GM18507 (cell line): ENCODE measurements around the gene FAAH.
"Not testable (repeated sequence)": the region's sequence is repeated elsewhere in the genome, so short reads cannot be mapped to it uniquely, and the experiment has no call there.

ENCODE experiments used
- DNase-seq: peaks from one replicate; pipeline ENCODE4 v3.0.0; 2011; ENCODE audit warnings: low read depth; ENCODE audit not compliant: insufficient read length; ENCODE audit errors: extremely low spot score
- FAIRE-seq: peaks from 2 replicates; lab custom pipeline; 2011; peaks lifted over from hg19 to GRCh38; lab: Jason Lieb, UNC

Gene FAAH

DNA sequence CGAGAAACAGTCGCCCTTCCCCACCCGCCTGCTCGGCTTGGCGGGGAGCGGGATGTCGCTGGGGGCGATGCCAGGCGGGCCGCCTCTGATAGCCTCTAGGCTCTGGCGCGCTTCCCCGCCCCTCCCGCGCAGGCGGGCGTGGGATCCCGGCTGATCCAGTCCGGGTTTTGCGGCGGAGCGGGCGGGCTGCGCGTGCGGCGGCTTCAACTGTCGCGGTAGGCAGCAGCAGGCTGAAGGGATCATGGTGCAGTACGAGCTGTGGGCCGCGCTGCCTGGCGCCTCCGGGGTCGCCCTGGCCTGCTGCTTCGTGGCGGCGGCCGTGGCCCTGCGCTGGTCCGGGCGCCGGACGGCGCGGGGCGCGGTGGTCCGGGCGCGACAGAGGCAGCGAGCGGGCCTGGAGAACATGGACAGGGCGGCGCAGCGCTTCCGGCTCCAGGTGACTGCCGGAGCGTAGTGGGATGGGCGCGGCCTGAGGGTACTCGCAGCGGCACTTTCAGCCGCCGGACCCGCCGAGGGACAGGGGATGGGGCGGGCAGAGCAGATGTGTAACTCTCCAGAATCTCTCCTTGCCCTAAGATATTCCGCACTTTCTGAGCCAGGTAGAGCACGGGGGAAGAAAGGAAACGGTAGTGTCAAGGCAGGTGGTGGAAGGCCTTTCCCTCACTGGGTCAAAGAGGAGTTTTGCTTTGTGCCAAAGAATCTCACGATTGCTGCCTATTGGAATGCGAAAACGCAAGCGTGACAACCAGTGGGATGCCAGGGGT, at the start of gene FAAH:
TSS of gene FAAH (plus strand) at position 210 of the 764 bp plus-strand sequence. CDS start at position 242, 32 bp downstream.
- FAIRE-seq (no peak), DNase-seq (no peak)

DNA sequence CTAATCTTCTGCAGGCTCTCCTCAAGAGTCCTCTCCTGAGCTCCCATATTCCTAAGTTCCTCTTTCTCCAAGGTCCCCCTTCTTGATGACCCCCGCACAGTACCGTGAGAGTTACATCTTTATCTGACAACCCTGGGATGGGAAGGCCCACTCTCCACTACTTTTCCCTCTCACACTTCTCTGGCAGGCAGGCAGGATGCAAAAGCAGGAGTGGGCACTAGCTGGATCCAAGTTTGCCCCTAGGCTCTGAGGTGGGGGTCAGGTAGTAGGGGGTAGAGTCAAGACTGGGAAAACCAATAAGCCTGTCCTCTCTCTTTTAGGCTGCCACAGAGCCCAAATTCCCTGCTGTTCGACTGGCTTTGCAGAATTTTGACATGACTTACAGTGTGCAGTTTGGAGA, 49.6 kb upstream of the FAAH start:
- no peak for FAIRE-seq

DNA sequence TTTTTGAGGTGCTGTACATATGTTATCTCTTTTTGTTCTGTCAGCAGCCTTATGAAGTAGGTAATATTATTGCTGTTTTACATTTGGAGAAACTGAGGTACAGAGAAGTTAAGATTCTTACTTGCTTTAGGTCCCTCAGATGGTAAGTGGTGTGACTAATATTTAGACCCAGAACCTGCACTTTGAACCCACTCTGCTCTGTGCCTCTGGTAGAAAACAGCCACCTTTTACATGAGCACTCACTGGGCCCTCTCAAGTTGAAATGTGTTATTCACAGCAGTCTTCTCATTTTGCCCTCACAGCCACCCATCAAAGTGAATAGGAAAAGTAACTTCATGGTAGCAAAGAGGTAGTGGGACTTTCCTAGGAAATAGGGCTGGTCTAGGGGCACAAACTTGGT, 48.8 kb upstream of the FAAH start:
- no peak for FAIRE-seq

More for the DNA sequence above, 49.6 kb upstream of the FAAH start:
- DNase-seq, result no peak

DNA sequence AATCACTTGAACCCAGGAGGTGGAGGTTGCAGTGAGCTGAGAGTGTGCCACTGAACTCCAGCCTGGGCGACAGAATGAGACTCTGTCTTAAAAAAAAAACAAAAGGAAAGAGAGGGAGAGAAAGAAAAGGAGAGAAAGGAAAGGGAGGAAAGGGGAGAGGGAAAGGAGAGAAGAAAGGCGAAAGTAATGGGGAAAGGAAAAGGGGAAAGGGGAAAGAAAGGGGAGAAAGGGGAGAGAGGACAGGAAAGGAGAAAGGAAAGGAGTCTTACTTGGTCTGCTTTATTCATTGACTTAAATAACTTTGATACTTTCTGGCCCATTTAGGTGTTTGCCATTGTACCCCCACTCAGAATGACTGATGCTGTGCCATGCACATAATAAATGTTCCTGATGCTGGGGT, 41.8 kb upstream of the FAAH start:
- DNase-seq, result no peak
- FAIRE-seq, result no peak

More for the DNA sequence above, 48.8 kb upstream of the FAAH start:
- DNase-seq, result no peak

DNA sequence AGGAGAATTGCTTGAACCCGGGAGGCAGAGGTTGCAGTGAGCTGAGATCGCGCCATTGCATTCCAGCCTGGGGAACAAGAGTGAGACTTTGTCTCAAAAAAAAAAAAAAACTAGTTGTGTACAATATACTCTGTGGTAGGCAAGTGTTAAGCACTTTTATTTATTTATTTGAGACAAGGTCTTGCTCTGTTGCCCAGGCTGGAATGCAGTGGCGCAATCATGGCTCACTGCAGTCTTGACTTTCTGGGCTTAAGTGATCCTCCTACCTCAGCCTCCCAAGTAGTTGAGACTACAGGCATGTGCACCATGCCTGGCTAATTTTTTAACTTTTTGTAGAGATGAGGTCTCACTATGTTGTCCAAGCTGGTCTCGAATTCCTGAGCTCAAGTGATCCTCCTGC, 38.2 kb upstream of the FAAH start:
- not testable (repeated sequence) for FAIRE-seq, DNase-seq

DNA sequence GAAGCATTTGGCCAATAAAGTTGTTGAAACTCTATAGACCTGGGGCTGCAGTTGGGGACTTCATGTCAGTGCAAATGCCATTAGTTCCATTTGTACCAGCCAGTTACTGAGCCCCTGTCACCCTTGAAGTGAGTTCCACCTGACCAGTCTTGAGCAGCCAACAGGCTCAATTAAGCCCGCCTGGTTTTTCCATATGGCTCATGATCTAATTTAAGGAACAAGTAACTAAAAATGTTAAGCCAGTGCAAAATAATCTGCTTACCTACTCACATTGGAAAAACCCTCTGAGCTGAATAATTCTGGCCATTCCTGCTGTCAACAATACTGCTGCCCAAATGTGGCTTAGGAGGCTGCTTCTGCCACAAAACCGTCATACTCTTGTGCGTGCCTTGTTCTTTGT, 32.0 kb upstream of the FAAH start:
- FAIRE-seq, result no peak
- DNase-seq, result no peak

DNA sequence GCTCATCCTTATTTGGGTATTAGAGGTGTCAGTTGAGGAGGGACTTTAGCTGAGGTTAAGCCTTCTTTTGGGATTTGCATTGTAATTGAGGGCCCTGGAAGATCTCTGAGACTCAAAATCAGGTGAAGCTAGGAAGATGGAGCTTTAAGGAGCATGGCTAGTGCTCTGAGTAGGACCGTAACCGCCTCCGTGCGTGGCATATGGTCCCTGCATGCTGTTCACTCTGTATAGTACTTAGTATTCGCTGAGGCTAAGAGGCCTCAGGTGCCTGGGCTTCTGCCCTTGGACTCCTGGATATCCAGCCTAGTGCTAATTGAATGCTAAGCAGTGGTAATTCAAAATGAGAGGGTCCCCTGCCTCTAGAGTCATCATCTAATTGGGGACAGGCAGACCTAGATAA, 31.0 kb upstream of the FAAH start:
- no peak for DNase-seq
- FAIRE-seq, result no peak

DNA sequence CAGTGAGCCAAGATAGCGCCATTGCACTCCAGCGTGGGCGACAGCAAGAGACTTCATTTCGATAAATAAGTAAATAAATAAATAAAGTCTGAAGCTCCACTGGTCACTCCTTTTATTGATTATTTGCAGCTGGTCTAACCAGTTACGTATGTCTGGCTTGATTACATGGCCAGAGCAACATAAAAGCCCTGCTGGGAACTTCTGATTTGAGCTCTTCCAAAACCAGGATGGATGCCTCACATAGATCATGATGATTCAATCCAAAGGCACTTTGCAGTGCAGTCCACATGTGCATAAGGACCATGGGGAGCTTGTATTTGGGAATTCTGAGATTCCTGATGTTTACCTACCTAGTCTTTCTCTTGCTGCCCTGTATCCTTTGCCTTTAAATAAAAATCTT, 29.5 kb upstream of the FAAH start:
- FAIRE-seq (no peak), DNase-seq (no peak)

DNA sequence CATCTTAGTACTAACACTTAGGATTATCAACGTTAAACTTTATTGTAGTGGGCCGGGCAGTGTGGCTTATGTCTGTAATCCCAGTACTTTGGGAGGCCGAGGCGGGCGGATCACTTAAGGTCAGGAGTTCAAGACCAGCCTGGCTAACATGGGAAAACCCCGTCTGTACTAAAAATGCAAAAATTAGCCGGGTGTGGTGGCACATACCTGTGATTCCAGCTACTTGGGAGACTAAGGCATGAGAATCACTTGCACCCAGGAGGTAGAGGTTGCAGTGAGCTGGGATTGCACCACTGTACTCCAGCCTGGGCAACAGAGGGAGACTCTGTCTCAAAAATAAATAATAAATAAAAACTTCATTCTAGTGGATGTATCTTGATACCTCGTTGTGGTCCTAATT, 28.3 kb upstream of the FAAH start:
- not testable (repeated sequence) for DNase-seq, FAIRE-seq

DNA sequence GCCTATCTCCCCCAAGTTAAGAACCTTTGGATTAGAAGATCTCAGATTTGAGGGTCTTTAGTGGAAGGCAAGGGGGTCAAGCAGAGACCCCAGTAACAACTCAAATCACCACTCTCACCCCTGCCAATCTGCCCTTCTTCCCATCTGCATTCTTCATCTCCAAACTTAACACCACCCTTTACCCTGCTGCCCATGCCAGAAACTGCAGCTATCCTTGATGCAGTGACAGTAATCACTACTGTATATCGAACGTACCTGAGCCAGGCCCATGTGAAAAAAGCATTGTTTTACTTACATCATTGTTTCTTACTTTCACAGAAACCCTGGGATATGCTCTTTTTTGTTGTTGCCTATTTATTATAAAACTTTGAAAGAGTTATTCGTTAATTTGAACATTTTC, 27.0 kb upstream of the FAAH start:
- FAIRE-seq, result no peak
- no peak for DNase-seq

DNA sequence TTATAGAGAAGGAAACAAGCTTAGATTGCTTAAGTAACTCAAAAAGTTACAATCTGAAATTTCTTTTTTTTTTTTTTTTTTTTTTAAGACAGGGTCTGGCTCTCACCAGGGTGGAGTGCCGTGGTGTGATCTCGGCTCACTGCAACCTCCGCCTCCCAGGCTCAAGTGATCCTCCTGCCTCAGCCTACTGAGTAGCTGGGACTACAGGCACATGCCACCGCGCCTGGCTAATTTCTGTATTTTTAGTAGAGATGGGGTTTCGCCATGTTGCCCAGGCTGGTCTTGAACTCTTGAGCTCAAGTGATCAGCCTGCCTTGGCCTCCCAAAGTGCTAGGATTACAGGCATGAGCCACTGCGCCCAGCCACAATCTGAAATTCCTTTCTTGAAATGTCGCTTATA, 26.4 kb upstream of the FAAH start:
- FAIRE-seq, DNase-seq: not testable (repeated sequence)

DNA sequence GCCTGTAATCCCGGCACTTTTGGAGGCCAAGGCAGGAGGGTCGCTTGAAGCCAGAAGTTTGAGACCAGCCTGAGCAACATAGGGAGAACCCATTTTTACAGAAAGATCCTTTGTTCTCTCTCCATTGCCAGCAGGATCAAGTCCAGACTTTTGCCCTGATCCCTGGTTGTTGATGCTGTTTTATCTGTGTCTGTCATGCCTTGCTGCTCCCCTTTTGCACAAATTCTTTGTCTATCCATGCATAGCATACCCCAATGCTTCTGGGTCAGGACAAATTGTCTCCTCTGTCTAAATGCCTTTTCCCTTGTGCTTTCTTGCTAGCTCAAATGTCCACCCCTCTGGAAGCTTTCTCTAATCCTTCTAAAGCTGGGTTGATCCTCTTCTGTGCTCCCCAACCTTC, 25.3 kb upstream of the FAAH start:
- no peak for FAIRE-seq
- DNase-seq, result no peak

DNA sequence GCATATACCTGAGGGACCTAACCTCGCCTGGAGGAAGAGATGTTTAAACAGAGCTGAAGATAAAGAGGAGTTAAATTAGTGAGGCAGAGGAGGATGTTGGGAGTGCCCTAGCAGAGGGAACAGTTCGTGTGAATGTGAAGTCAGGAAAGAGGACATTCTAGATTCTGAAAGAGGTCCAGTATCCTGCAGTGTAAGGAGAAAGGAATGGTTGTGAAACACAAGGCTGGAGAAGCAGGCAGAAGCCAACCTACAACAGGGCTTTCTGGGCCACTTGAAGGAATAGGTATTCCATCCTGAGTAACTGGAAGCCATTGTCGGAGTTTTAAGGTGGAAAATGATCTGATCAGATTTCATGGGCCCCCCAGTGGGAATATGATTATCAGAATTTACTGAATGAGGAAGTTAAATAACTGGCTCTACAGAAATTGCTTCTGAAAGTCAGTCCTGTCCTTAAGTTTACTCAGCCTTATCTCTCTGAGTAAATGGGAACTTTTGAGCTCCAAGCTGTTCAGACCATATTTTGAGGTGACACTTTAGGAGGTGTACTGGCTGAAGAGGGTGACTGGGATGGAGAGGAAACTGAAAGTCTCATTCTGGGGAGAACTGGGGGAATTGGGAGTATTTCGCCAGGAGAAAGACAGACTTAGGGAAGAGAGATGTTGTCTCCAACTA, 24.4 kb upstream of the FAAH start:
- no peak for DNase-seq
- FAIRE-seq, result no peak

DNA sequence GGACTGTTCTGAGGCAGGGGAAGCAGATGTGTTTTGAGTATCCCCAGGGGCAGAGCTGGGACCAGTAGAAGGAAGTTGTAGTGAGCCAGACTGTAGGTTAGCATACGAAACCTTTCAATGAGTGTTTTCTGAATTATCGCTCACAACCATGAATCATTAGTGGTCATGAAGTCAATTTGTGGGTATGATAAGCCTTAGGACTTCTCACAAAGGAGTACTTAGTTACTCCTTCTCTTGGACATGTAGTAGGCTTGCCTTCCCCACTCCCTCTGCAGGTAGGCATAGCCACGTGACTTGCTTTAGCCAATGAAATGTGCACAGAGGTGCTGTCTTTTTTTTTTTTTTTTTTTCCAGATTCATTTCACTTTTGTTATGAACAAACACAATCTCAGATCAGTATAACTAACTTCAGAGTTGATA, 23.9 kb upstream of the FAAH start:
- FAIRE-seq, result peak; percentile 86
- no peak for DNase-seq

DNA sequence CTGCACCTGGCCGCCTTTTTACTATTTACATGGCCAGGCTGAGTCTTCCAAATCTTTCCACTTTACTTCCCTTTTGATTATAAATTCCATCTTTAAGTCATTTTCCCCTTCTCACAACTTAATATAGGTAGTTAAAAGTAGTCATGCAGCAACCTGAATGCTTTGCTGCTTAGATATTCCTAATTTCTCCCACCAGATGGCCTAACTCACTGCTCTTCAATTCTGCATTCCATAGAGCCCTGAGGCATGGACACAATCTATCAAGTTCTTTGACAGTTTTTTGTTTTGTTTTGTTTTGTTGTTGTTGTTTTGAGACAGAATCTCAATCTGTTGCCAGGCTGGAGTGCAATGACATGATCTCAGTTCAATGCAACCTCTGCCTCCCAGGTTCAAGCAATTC, 21.7 kb upstream of the FAAH start:
- no peak for FAIRE-seq

DNA sequence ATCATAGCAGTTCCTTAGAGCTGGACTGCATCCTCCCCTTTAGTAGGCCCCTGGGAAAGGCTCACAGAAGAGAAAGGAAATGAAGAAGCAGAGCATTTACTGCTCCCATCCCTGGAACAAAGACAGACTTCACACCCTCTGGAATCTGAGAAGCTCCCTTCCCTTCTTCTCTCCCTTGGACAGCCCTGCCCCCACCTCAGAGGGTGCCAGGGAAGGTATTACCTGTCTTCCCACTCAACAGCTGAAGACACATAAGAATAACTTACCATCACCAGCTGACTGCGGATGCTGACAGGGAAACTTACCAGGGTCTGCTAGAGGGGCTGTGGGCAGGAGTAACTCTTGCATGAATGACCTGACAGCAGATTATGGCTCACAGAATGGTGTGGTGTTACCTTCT, 14.1 kb upstream of the FAAH start:
- no peak for FAIRE-seq
- no peak for DNase-seq

More for the DNA sequence above, 21.7 kb upstream of the FAAH start:
- no peak for DNase-seq

DNA sequence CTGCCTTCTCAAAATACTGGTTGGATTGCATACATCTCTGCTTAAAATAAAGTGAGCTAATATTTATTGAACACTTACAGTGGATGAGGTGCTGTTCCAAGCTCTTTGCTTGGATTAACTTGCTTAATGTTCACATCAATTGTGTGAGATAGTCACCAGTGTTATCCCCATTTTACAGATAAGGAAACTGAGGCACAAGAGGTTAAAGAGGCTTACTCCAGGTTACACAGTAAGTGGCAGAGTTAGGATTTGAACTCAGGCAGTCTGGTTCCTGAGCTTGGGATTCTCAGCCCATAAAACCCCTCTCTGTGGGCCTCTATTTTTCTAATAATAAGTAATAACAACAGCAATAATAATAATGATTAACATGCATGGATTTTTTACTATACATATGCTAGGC, 13.6 kb upstream of the FAAH start:
- DNase-seq (no peak), FAIRE-seq (no peak)

DNA sequence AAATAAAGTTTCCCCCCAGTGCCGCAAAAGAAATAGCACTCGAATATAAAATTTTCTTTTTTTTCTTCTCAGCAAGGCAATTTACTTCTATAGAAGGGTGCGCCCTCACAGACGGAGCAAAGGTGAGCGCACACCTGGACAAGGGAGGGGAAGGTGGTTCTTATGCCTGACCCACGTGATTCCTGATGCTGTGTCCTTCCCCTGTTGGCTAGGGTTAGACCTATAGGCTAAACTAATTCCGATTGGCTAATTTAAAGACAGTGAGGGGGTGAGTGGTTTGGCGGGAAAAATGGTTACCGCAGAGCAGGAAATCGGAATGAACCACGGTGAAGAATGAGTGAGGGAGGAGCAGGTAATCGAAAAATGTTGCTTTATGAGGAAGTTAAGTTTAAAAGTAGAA, 607 bp upstream of the FAAH start:
- FAIRE-seq (no peak), DNase-seq (no peak)

DNA sequence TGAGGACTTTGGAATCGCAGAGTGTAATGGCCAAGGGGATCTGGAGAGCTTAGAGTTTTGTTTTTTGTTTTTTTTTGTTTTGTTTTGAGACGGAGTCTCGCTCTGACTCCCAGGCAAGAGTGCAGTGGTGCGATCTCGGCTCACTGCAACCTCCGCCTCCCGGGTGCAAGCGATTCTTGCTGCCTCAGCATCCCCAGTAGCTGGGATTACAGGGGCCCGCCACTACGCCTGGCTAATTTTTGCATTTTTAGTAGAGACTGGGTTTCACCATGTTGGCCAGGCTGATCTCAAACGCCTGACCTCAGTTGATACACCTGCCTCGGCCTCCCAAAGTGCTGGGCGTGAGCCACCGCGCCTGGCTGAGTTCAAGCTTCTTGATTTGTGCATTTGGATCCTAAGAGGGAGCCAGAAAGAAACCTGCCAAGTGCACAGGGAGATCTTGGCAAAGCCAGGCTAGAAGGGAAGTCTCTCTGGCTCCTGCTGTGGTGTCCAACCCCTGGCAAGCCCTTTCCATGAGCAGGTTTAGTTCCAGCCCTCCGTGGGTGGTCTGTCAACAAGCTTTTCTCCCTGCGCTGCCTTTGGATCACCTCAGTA, 852 bp downstream of the FAAH start:
- DNase-seq, result no peak
- FAIRE-seq, result no peak

DNA sequence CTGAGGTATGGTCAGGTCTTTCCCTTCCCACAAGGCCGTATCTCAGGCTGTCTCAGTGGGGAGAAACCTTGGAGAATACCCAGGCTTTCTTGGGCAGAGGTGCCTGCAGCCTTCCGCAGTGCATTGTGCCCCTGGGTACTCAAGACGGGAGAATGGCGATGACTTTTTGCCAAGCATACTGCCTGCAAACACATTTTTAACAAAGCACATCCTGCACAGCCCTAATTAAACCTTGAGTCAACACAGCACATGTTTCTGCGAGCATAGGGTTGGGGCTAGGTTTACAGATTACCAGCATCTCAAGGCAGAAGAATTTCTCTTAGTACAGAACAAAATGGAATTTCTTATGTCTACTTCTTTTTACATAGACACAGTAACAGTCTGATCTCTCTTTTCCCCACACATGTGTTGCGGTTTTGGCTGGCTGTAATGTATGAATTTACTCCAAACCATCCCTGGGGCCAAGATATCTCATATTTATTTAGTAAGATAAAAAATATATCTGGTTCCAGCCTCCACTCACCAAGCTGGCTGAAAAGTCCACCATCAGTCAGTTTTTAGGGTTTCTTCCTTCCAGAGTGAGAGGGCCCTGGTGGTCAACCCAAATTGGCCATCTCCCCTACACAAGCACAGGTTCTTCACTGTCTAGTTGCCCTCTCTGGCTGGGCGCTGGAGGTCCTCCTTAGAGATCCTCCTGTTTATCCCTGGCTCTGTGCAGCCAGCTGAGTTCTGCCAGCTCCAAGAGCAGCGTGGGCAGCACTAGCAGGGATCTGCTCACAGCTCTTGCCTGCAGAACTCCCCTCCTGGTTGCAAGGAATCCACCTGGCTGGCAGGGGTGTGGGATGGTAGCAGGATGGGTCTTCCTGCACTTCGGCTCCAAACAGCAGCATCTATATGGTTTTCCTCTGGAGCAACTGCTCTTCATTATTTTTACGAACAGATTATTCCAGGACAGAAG, 2.6 kb downstream of the FAAH start:
- DNase-seq, result no peak

More for the DNA sequence above, 2.6 kb downstream of the FAAH start:
- no peak for FAIRE-seq
